Measurements from ENCODE around the gene F7.

Gene F7

GRCh38 chr13:113169277-113170272, 64.0 kb downstream of the F7 start:
- TF ChIP-seq CTCF (IDR thresholded peaks at IDR 0.05; ENCODE audit: control insufficient read depth, extremely low read depth, insufficient read depth): no peak
- no peak overlapping the region for H3K4me3 ChIP-seq (ENCODE audit: low read depth, low read length)
- DNase-seq (ENCODE audit: low read depth): no peak
